Ecto neural progenitor cell (in vitro differentiated cells): Measurements from ENCODE around the gene KRTAP10-2.
A peak's percentile ranks its signal among the peaks of the same experiment; 100 is the strongest.
"Not testable (repeated sequence)": the region's sequence is repeated elsewhere in the genome, so short reads cannot be mapped to it uniquely, and the experiment has no call there.

ENCODE experiments used
- DNase-seq: peaks from one replicate; pipeline ENCODE4 v3.0.0-alpha.2; 2018; ENCODE audit warnings: low spot score

Gene KRTAP10-2

GRCh38 chr21:44567481-44568171 lies 16.3 kb upstream of the KRTAP10-2 start:
- no peak for DNase-seq

- DNase-seq, result no peak
Measured at GRCh38 chr21:44566403-44566802, 15.1 kb upstream of the KRTAP10-2 start.

GRCh38 chr21:44564886-44565598 lies 13.7 kb upstream of the KRTAP10-2 start:
- no peak for DNase-seq

DNA sequence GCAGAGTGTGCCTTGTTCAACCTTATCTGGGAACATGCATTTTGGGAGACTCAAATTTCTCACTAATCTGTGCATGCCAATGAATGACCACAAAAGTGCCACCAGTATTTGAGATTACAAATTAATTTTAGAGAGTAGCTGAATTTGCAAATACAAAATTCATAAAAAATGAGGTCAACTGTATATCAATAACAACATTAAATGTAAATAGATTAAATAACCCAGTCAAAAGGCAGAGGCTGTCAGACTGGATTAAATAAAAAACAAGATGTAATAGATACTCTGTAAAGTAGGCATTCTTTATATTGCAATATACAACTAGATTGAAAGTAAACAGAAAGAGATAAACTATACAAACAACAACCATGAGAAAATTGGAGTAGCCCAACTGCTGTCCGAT lies 12.8 kb upstream of the KRTAP10-2 start:
- DNase-seq, result no peak

GRCh38 chr21:44558695-44559094 lies 7.4 kb upstream of the KRTAP10-2 start, which contains the start of gene KRTAP10-3:
KRTAP10-3 (minus strand) TSS chr21:44558795; CDS start chr21:44558715, 80 bp downstream.
- no peak for DNase-seq

- not testable (repeated sequence) for DNase-seq
Measured at GRCh38 chr21:44558329-44558675, 7.0 kb upstream of the KRTAP10-2 start.

GRCh38 chr21:44557491-44558328 lies 6.4 kb upstream of the KRTAP10-2 start:
- peak; percentile 47 for DNase-seq

GRCh38 chr21:44556879-44557278 lies 5.6 kb upstream of the KRTAP10-2 start:
- no peak for DNase-seq

DNA sequence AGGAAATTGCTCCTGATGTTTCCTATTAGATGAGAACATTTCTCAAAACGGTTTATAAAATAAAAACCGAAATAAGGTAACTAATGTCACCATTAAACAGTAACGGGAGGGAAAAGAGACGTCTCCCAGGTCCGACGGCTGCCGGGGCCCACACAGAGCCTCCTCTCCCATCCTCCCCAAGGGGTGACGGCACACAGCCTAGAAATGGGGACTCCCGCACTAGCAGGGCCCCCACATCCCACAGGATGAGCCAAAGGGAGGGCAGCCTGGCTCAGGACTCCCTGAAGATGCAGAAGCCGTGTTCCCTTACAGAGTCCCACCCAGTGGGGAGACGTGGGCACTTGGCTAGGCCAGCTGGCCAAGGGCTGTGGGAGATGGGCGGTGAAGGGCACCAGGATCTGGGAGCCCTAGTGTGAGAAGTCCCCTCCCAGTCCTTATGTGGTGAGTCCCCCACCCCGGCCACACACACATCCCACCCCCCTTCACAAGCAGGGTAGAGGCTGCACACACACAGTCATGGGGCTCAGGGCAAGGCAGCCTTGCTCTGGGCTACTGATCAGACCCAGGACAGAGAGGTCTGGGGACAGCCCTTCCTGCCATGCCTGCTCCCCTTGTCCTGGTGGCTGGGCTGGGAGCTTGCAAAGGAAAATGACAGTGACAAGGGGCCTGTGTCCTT lies 4.0 kb upstream of the KRTAP10-2 start:
- DNase-seq, result no peak

DNA sequence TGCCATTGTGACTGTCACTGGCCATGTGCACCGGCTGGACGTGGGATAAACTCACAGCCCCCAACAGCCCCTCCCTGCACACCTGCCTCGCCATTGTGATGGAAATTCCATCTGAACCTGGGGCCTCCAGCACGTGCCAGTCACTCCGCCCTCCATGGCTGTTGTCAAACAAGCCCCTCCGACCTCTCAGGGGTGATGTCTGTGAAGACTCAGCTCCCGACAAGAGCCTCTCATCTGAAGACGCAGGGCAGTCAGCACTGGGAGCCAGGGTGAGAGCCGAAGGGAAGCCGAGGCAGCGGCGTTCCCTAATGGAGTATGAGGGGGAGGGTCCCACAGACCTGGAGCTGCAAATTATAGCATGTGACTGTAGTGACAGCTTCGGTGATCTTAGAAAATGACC lies 1.4 kb upstream of the KRTAP10-2 start:
- no peak for DNase-seq

DNA sequence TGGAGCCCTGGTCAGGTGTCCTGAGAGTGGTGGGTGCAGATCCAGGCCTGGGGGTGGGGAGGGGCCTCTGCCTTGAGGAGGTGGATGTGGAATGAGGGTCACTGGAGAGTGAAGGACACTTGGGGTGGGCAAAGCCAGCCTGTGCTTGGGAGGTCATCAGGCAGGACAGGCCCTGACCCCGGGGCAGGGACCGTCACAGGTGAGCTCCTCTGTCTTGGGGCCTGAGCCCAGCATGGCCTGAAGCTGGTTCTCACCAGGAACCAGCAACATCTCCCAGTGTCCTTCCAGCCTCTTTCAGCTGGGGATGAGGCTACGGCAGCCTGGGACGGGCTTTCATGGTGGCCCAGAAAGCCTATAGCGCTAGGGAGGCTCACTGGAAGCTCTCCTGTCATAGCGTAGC lies 831 bp upstream of the KRTAP10-2 start:
- DNase-seq, result no peak

DNA sequence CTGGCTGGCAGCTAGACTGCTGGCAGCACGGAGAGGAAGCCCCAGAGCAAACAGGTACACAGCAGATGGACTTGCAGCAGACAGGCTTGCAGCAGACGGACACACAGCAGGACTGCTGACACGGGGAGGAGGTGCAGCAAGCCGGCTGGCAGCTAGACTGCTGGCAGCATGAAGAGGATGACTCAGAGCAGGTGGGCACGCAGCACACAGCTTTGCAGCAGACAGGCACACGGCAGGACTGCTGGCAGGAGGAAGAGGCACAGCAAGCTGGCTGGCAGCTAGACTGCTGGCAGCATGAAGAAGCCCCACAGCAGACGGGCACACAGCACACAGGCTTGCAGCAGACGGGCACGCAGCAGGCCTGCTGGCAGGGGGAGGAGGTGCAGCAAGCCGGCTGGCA lies 498 bp downstream of the KRTAP10-2 start:
- DNase-seq, result no peak

DNA sequence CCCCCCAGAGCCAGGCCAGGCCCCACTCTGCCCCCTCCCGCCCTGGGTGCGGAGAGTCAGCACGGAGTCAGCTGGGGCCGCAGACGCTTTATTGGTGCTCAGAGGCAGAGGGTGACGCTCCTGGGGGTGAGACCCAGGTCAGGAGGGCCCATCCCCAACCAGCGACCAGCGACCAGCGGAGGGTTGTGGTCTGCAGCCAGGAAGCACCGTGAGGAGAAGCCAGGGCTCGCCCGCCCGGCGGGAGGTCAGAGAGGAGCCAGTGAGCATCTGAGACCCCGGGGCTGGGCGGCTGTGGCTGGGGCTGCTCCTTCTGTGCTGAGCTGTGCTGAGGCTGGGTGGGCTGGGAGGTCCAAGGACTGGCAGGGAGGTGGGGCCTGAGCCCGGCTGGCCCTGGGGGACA lies 1.0 kb downstream of the KRTAP10-2 start:
- DNase-seq, result peak; percentile 52

DNA sequence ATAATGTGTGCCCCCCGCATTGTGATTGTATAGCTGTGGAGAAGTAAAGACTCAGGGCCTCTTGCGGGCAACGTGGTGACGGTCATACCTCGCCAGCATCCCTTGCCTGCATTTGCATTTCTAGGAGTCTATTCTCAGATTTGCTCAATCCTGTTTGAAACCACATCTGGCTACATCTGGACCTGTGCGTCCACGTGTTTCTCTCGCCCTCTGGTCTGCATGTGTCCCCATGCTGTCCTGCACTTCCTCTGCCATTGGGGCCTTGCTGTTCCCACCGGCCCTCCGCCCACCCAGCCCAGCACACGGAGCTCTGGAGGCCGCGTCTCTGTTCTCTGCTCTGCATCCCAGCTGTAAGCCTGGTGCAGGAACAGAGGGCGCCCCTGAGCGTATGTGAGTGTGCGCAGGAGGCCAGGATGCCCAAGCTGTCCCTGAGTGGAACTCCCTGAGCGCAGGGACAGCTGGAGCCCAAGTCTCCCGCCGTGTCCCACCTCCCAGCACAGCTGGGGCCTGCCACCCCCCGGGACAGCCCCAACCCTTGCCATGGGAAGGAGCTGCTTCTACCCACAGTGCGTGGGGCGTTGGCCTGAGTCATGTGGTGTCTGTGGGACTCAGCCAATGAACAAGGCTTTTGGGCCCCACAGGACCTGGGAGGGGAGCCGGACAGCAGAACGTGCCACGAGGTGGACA lies 1.6 kb downstream of the KRTAP10-2 start:
- peak; percentile 52 for DNase-seq

- peak; percentile 49 for DNase-seq
Measured at GRCh38 chr21:44548922-44549321, 2.4 kb downstream of the KRTAP10-2 start.

- no peak for DNase-seq
Measured at GRCh38 chr21:44548381-44548780, 2.9 kb downstream of the KRTAP10-2 start.

DNA sequence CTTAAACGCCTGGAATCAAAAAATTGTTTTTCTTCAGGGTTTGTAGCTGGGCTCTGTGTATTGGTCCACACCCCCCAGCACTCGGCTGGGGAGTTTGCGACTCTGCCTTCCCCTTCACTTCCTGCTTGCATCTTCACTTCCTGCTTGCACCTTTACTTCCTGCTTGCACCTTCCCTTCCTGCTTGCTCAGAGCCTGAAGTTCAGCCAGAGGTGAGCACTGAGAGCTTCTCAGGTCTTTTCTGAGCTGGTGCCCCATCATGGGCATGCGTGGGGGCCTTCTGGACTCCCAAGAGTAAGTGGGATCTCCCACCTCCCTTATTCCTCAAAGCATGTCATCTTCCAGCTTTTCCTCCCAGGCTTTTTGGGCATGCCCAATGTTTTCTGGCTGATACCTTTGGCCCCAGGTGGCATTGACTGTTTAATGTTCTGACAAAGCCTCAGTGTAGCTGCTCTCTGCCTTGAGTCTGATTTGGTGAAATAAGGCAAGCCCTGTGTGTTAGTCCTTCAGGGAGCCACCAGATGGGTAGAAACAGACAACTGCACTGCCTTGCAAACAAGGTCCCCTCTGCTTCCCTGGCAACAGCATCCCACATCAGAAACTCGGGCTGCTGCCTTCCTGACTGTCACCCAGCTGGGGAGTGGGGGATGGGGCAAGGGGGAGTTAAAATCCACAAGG lies 3.5 kb downstream of the KRTAP10-2 start:
- no peak for DNase-seq

GRCh38 chr21:44544566-44544965 lies 6.7 kb downstream of the KRTAP10-2 start:
- DNase-seq, result no peak

GRCh38 chr21:44542716-44543115 lies 8.6 kb downstream of the KRTAP10-2 start:
- no peak for DNase-seq

DNA sequence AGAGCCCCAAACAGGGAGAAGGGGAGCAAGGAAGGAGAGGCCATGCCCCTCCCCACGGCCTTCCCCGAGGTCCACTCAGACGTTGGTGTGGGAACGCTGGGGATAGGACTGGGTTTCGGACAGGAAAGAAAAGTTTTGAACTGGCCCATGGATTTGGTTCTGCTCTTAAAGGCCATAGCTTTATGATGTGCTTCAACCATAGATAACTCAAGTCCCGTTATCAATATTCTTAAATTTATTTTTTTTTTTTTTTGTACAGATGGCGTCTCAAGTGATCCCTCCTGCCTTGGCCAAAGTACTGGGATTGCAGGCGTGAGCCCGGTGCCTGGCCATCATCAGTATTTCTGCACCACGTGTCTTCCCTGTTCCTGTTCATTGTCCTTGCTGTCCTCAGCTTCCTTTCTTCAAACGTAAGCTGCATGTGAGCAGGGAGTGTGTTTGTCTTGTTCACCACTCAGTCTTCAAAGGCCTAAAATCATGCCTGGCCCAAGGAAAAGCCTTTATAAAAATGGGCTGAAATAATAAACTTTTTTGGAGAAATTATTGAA lies 10.5 kb downstream of the KRTAP10-2 start:
- DNase-seq, result no peak
